ENCODE data around the gene SLC25A1.

Gene SLC25A1

GRCh38 chr22:19137384-19138216 lies 40.9 kb downstream of the SLC25A1 start:
- no peak for FAIRE-seq

GRCh38 chr22:19136915-19137314 lies 41.6 kb downstream of the SLC25A1 start:
- no peak for FAIRE-seq

- FAIRE-seq: no peak
Measured at GRCh38 chr22:19134874-19135273, 43.7 kb downstream of the SLC25A1 start.

GRCh38 chr22:19134176-19134831 lies 44.2 kb downstream of the SLC25A1 start:
- no peak for FAIRE-seq

- FAIRE-seq: no peak
Measured at GRCh38 chr22:19133561-19133960, 45.0 kb downstream of the SLC25A1 start.

GRCh38 chr22:19132693-19133400 lies 45.7 kb downstream of the SLC25A1 start:
- no peak for FAIRE-seq

- no peak for FAIRE-seq
Measured at GRCh38 chr22:19132153-19132552, 46.4 kb downstream of the SLC25A1 start.

GRCh38 chr22:19131685-19132015 lies 46.9 kb downstream of the SLC25A1 start:
- no peak for FAIRE-seq

GRCh38 chr22:19130959-19131684 lies 47.4 kb downstream of the SLC25A1 start, which contains the start of gene TSSK2:
TSSK2 (plus strand) TSS chr22:19131308; CDS start chr22:19131400, 92 bp downstream.
- FAIRE-seq: no peak

- no peak for FAIRE-seq
Measured at GRCh38 chr22:19129871-19130270, 48.7 kb downstream of the SLC25A1 start.

- no peak for FAIRE-seq
Measured at GRCh38 chr22:19128946-19129727, 49.4 kb downstream of the SLC25A1 start.

- FAIRE-seq: no peak
Measured at GRCh38 chr22:19128009-19128401, 50.5 kb downstream of the SLC25A1 start.

- FAIRE-seq: no peak
Measured at GRCh38 chr22:19127329-19128008, 51.1 kb downstream of the SLC25A1 start.

GRCh38 chr22:19126309-19127273 lies 51.9 kb downstream of the SLC25A1 start:
- no peak for FAIRE-seq
